Measurements from ENCODE around the gene TMEM63C. TPM values are rescaled to one million over a fixed set of nuclear protein-coding genes. Genes with fewer than 3 reads are reported as not detected.
A peak's percentile ranks its signal among the peaks of the same experiment; 100 is the strongest.

Gene TMEM63C
- total and polyA plus RNA-seq, 11 donors = 0.01 to 4.0 (median 1.7) TPM; not detected in 1

- no peaks in the 10 kb centered on the region for H3K27me3 ChIP-seq
- ATAC-seq (peak in 3 of 4 donors; percentile 46 to 85 (median 67)), DNase-seq (no peak)
- WGBS, 4 donors = 57 to 66% (median 61%) methylated on average over 4 of the region's 4 CpGs
- H3K4me1 ChIP-seq = peaks cover 0 to 17% (median 0%) of the 10 kb centered on the region in 12 donors
- H3K4me3 ChIP-seq = no peak overlapping the region
- TF ChIP-seq POLR2A (IDR thresholded peaks at IDR 0.05) = no peak
- intact Hi-C loops (cut with DNase I) = loop anchor here in 6 of 10 donors (5.0 to 10.0 kb wide), 3 partner anchors 241 to 426 kb away; no protein-coding TSS in a partner anchor
- H3K36me3 ChIP-seq = peaks cover 0 to 64% (median 26%) of the 10 kb centered on the region in 9 donors
- H3K27ac ChIP-seq = peak overlapping the region in 1 of 12 donors; percentile 51
- H3K9me3 ChIP-seq = no peaks in the 10 kb centered on the region
Observed at GRCh38 chr14:77303417-77304156, 122.0 kb downstream of the TMEM63C start.

- Histone ChIP-seq H3K27me3 (no peaks in the 10 kb centered on the region), H3K36me3 (peaks cover 0 to 59% (median 25%) of the 10 kb centered on the region in 9 donors), H3K4me3 (no peak overlapping the region), H3K9me3 (no peaks in the 10 kb centered on the region), H3K4me1 (peaks cover 0 to 17% (median 0%) of the 10 kb centered on the region in 12 donors), H3K27ac (peak overlapping the region in 1 of 12 donors; percentile 28)
- 76 to 91% (median 89%) methylated on average over 4 of the region's 4 CpGs for WGBS, 4 donors
- no peak for ATAC-seq
- intact Hi-C loops (cut with DNase I) = loop anchor here in 6 of 10 donors (10.0 kb wide), 2 partner anchors 239 to 249 kb away; no protein-coding TSS in a partner anchor
- no peak for DNase-seq
- TF ChIP-seq POLR2A (IDR thresholded peaks at IDR 0.05) (no peak), CTCF (IDR thresholded peaks at IDR 0.05) (no peak)
Observed at GRCh38 chr14:77305696-77306095, 124.1 kb downstream of the TMEM63C start.

GRCh38 chr14:77306416-77306815 is 124.8 kb downstream of the TMEM63C start:
- Histone ChIP-seq H3K36me3 (peaks cover 0 to 55% (median 24%) of the 10 kb centered on the region in 9 donors), H3K4me3 (no peak overlapping the region), H3K4me1 (peaks cover 0 to 22% (median 0%) of the 10 kb centered on the region in 12 donors), H3K27ac (peak overlapping the region in 2 of 12 donors; percentile 12 to 32), H3K27me3 (no peaks in the 10 kb centered on the region), H3K9me3 (no peaks in the 10 kb centered on the region)
- ATAC-seq (no peak), DNase-seq (no peak)
- 71 to 82% (median 79%) methylated on average over 3 of the region's 3 CpGs for WGBS, 4 donors
- TF ChIP-seq POLR2A (IDR thresholded peaks at IDR 0.05) (no peak), CTCF (IDR thresholded peaks at IDR 0.05) (no peak)
- intact Hi-C loops (cut with DNase I) = loop anchor here in 6 of 10 donors (10.0 kb wide), 2 partner anchors 238 to 248 kb away; no protein-coding TSS in a partner anchor

- H3K27ac ChIP-seq = peak overlapping the region in 3 of 12 donors; percentile 12 to 32 (median 14)
- TF ChIP-seq POLR2A (IDR thresholded peaks at IDR 0.05) = no peak
- no peak for TF ChIP-seq CTCF (IDR thresholded peaks at IDR 0.05)
- ATAC-seq (peak in 1 of 4 donors; percentile 42), DNase-seq (no peak)
- no peak overlapping the region for H3K4me3 ChIP-seq
- intact Hi-C loops (cut with DNase I) = loop anchor here in 6 of 10 donors (10.0 kb wide), 2 partner anchors 238 to 248 kb away; no protein-coding TSS in a partner anchor
- H3K4me1 ChIP-seq = peaks cover 0 to 22% (median 0%) of the 10 kb centered on the region in 12 donors
- H3K36me3 ChIP-seq = peaks cover 0 to 51% (median 19%) of the 10 kb centered on the region in 9 donors
- WGBS, 4 donors = 61 to 82% (median 65%) methylated on average over 3 of the region's 3 CpGs
- H3K9me3 ChIP-seq = no peaks in the 10 kb centered on the region
- H3K27me3 ChIP-seq = no peaks in the 10 kb centered on the region
Observed at GRCh38 chr14:77306851-77307496, 125.4 kb downstream of the TMEM63C start.

MicroRNAs within 50 kb of the gene (microRNA counts, 767-probe panel; counts per million panel counts)
- 2,636 to 3,937 counts per million in 2 donors for microRNA hsa-miR-1260a

Small RNA genes lying within 50 kb of the gene (microRNA-seq; reads per million reads assigned to microRNA genes)
- 0 to 0.60 (median 0.22) reads per million in 4 donors for gene MIR1260A

Other genes with a start within 250 kb of the TMEM63C start
- gene IRF2BPL, start 153.1 kb upstream of the TMEM63C start, total RNA-seq = 10 to 100 TPM; 31.7 to 59.2 (median 36.7) TPM
- 10 to 100 TPM in 1 of 2 donors, 1 to 10 TPM in 1; 7.5 to 24.4 TPM for gene IRF2BPL, start 153.1 kb upstream of the TMEM63C start, polyA plus RNA-seq
- gene CIPC, start 83.5 kb upstream of the TMEM63C start, total RNA-seq = 10 to 100 TPM; 44.5 to 85.9 (median 66.7) TPM
- gene CIPC, start 83.5 kb upstream of the TMEM63C start, polyA plus RNA-seq = 10 to 100 TPM; 10.9 to 27.0 TPM
- gene ZDHHC22, start 40.0 kb upstream of the TMEM63C start, total RNA-seq = under 1 TPM in 1 of 9 donors, not detected in 8; 0.12 TPM
- not detected for gene ZDHHC22, start 40.0 kb upstream of the TMEM63C start, polyA plus RNA-seq
- not detected for gene NGB, start 89.4 kb downstream of the TMEM63C start, total RNA-seq
- not detected for gene NGB, start 89.4 kb downstream of the TMEM63C start, polyA plus RNA-seq
- 10 to 100 TPM in 8 of 9 donors, 1 to 10 TPM in 1; 7.3 to 27.6 (median 15.3) TPM for gene POMT2, start 139.1 kb downstream of the TMEM63C start, total RNA-seq
- gene POMT2, start 139.1 kb downstream of the TMEM63C start, polyA plus RNA-seq = 10 to 100 TPM in 1 of 2 donors, 1 to 10 TPM in 1; 7.0 to 17.9 TPM
- gene GSTZ1, start 139.2 kb downstream of the TMEM63C start, total RNA-seq = 10 to 100 TPM in 7 of 9 donors, 1 to 10 TPM in 2; 7.7 to 27.7 (median 13.7) TPM
- gene GSTZ1, start 139.2 kb downstream of the TMEM63C start, polyA plus RNA-seq = 10 to 100 TPM; 11.5 to 13.6 TPM
- gene TMED8, start 195.3 kb downstream of the TMEM63C start, total RNA-seq = 1 to 10 TPM; 5.2 to 9.5 (median 7.8) TPM
- gene TMED8, start 195.3 kb downstream of the TMEM63C start, polyA plus RNA-seq = 1 to 10 TPM; 1.5 to 5.0 TPM
- 1 to 10 TPM in 1 of 9 donors, under 1 TPM in 1, not detected in 7; 0.35 to 1.2 TPM for gene SAMD15, start 195.6 kb downstream of the TMEM63C start, total RNA-seq
- gene SAMD15, start 195.6 kb downstream of the TMEM63C start, polyA plus RNA-seq = under 1 TPM; 0.08 to 0.36 TPM
- under 1 TPM in 4 of 9 donors, not detected in 5; 0.15 to 0.32 (median 0.28) TPM for gene NOXRED1, start 241.7 kb downstream of the TMEM63C start, total RNA-seq
- not detected for gene NOXRED1, start 241.7 kb downstream of the TMEM63C start, polyA plus RNA-seq